SK-N-SH treated with all-trans-retinoic acid at 6 μM for 48 hours (cell line): Measurements from ENCODE around the gene CUL1.

Experiments used
- ATAC-seq: fragments of 200-7000 bp; cut with Tn5 transposase; 3 replicates; pipeline ENCODE4 v1.9.1; 2020; ENCODE audit warnings: mild to moderate bottlenecking, moderate library complexity
- ARNTL ChIP-seq: fragments of 450-650 bp; formaldehyde crosslinking; IDR thresholded peaks from 2 replicates; pipeline ENCODE4 v1.5.0; 2020; ENCODE audit warnings: low read depth, mild to moderate bottlenecking, moderate library complexity, borderline replicate concordance
- BACH2 ChIP-seq: fragments of 250-450 bp; sonication (Bioruptor Pico); IDR thresholded peaks from 2 replicates; pipeline ENCODE4 v1.9.0; 2021; ENCODE audit warnings: mild to moderate bottlenecking, borderline replicate concordance
- ESRRG ChIP-seq: fragments of 250-450 bp; sonication (Bioruptor Pico); IDR thresholded peaks from 2 replicates; pipeline ENCODE4 v1.6.1; 2021; ENCODE audit warnings: mild to moderate bottlenecking
- GLIS3 ChIP-seq: fragments of 250-450 bp; sonication (Bioruptor Pico); IDR thresholded peaks from 2 replicates; pipeline ENCODE4 v1.5.0; 2020; ENCODE audit warnings: mild to moderate bottlenecking, moderate library complexity
- ISL1 ChIP-seq: fragments of 250-450 bp; sonication (Bioruptor Pico); IDR thresholded peaks from 2 replicates; pipeline ENCODE4 v2.1.2; 2022; ENCODE audit warnings: mild to moderate bottlenecking, moderate library complexity
- PPARA ChIP-seq: fragments of 250-450 bp; sonication (Bioruptor Pico); IDR thresholded peaks from 2 replicates; pipeline ENCODE4 v1.5.0; 2020; ENCODE audit warnings: mild to moderate bottlenecking, borderline replicate concordance
- RARB ChIP-seq: fragments of 250-450 bp; sonication (Bioruptor Pico); IDR thresholded peaks from 2 replicates; pipeline ENCODE4 v1.8.0; 2021; ENCODE audit warnings: mild to moderate bottlenecking, moderate library complexity
- SNAI2 ChIP-seq: fragments of 250-450 bp; sonication (Bioruptor Pico); IDR thresholded peaks from 2 replicates; pipeline ENCODE4 v1.5.0; 2020; ENCODE audit warnings: mild to moderate bottlenecking, moderate library complexity
- TCF4 ChIP-seq: fragments of 250-450 bp; sonication (Bioruptor Pico); IDR thresholded peaks from 2 replicates; pipeline ENCODE4 v1.8.0; 2021; ENCODE audit warnings: mild to moderate bottlenecking, moderate library complexity, borderline replicate concordance
- ZC3H10 ChIP-seq: fragments of 250-450 bp; sonication (Bioruptor Pico); IDR thresholded peaks from 2 replicates; pipeline ENCODE4 v1.5.1; 2021; ENCODE audit warnings: mild to moderate bottlenecking, moderate library complexity
- ZFP3 ChIP-seq: fragments of 250-450 bp; sonication (Bioruptor Pico); IDR thresholded peaks from 2 replicates; pipeline ENCODE4 v1.5.0; 2020; ENCODE audit warnings: mild to moderate bottlenecking, moderate library complexity
- ZFP30 ChIP-seq: fragments of 450-650 bp; formaldehyde crosslinking; IDR thresholded peaks from 2 replicates; pipeline ENCODE4 v1.5.0; 2022; ENCODE audit warnings: mild to moderate bottlenecking, moderate library complexity
- ZNF565 ChIP-seq: fragments of 450-650 bp; formaldehyde crosslinking; conservative IDR thresholded peaks from 2 replicates; pipeline ENCODE4 v1.5.0; 2020; ENCODE audit warnings: low read depth, mild to moderate bottlenecking, moderate library complexity
- ZNF70 ChIP-seq: fragments of 450-650 bp; formaldehyde crosslinking; IDR thresholded peaks from 2 replicates; pipeline ENCODE4 v1.5.0; 2020; ENCODE audit warnings: mild to moderate bottlenecking, moderate library complexity
- ZNF8 ChIP-seq: fragments of 450-650 bp; formaldehyde crosslinking; IDR thresholded peaks from 2 replicates; pipeline ENCODE4 v1.5.0; 2020; ENCODE audit warnings: mild to moderate bottlenecking, moderate library complexity
- TF ChIP-seq, protein P1 (sequence below): fragments of 250-450 bp; sonication (Bioruptor Pico); IDR thresholded peaks from 2 replicates; pipeline ENCODE4 v1.5.1; 2021; ENCODE audit warnings: mild to moderate bottlenecking, moderate library complexity
- TF ChIP-seq, protein P2 (sequence below): fragments of 250-450 bp; sonication (Bioruptor Pico); IDR thresholded peaks from 2 replicates; pipeline ENCODE4 v1.8.0; 2020; ENCODE audit warnings: mild to moderate bottlenecking, moderate library complexity, borderline replicate concordance
- TF ChIP-seq, protein P3 (sequence below): fragments of 250-450 bp; sonication (Bioruptor Pico); IDR thresholded peaks from 2 replicates; pipeline ENCODE4 v1.5.0; 2020; ENCODE audit warnings: mild to moderate bottlenecking, moderate library complexity
- TF ChIP-seq, protein P4 (sequence below): fragments of 250-450 bp; sonication (Bioruptor Pico); IDR thresholded peaks from 2 replicates; pipeline ENCODE4 v1.5.1; 2020; ENCODE audit warnings: low read depth, mild to moderate bottlenecking, moderate library complexity

The CUL1 gene

DNA sequence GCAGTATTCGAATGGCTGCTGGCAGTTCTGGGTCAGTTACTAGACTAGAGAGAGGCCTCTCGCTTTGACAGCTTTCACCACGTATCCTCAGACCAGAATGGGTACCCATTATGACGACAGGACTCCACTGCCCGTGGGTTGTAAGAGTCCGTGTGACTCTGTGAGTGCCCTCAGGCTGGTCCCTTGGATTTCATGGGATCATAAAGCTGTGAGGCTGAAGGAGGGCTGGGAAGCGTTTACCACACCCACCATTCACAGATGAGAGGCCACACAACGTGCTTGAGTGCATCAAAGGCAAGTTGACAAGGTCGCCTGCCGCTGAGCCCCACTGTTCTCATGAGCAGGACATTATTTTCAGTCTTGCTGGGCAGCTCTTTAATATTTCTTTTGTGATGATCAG lies 98.1 kb downstream of the CUL1 start (continued):
- TF ChIP-seq, protein P1, sequence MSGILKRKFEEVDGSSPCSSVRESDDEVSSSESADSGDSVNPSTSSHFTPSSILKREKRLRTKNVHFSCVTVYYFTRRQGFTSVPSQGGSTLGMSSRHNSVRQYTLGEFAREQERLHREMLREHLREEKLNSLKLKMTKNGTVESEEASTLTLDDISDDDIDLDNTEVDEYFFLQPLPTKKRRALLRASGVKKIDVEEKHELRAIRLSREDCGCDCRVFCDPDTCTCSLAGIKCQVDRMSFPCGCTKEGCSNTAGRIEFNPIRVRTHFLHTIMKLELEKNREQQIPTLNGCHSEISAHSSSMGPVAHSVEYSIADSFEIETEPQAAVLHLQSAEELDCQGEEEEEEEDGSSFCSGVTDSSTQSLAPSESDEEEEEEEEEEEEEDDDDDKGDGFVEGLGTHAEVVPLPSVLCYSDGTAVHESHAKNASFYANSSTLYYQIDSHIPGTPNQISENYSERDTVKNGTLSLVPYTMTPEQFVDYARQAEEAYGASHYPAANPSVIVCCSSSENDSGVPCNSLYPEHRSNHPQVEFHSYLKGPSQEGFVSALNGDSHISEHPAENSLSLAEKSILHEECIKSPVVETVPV (CRISPR knock-in tag), result no peak

DNA sequence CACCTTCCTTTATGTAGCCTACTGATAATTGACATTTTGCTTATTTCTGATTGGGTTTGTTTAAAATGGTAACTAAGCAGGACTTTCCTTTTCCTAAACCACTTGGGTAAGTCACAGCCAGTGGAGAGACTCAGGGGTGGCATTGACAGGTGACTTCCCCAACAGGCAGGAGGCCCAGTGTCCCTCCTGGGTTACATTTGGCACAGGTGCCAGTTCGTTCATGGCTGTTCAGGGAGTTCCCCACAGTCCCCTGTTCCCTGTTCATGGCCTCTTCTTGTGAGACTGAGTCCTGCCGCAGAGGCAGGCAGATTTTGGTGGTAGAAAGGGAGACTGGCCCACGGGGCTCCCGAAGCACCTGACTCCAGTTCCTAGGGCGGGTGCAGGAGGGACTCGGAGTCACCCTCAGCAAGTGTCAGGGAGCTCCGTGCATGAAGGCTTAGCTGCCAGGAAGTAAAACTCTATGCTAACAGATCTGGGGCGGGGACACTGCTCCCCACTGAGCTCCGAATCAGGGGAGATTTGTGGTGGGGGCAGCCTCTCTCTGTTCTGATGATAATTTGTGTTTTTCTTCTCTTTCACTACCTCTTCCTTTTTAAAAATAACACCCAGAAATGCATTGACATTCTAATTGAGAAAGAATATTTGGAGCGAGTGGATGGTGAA lies 101.3 kb downstream of the CUL1 start:
- ATAC-seq, result no peak
- TF ChIP-seq, protein P2, sequence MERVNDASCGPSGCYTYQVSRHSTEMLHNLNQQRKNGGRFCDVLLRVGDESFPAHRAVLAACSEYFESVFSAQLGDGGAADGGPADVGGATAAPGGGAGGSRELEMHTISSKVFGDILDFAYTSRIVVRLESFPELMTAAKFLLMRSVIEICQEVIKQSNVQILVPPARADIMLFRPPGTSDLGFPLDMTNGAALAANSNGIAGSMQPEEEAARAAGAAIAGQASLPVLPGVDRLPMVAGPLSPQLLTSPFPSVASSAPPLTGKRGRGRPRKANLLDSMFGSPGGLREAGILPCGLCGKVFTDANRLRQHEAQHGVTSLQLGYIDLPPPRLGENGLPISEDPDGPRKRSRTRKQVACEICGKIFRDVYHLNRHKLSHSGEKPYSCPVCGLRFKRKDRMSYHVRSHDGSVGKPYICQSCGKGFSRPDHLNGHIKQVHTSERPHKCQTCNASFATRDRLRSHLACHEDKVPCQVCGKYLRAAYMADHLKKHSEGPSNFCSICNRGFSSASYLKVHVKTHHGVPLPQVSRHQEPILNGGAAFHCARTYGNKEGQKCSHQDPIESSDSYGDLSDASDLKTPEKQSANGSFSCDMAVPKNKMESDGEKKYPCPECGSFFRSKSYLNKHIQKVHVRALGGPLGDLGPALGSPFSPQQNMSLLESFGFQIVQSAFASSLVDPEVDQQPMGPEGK (CRISPR knock-in tag), result no peak
- no peak for TF ChIP-seq ZNF8 (CRISPR knock-in tag)
- TF ChIP-seq, protein P3, sequence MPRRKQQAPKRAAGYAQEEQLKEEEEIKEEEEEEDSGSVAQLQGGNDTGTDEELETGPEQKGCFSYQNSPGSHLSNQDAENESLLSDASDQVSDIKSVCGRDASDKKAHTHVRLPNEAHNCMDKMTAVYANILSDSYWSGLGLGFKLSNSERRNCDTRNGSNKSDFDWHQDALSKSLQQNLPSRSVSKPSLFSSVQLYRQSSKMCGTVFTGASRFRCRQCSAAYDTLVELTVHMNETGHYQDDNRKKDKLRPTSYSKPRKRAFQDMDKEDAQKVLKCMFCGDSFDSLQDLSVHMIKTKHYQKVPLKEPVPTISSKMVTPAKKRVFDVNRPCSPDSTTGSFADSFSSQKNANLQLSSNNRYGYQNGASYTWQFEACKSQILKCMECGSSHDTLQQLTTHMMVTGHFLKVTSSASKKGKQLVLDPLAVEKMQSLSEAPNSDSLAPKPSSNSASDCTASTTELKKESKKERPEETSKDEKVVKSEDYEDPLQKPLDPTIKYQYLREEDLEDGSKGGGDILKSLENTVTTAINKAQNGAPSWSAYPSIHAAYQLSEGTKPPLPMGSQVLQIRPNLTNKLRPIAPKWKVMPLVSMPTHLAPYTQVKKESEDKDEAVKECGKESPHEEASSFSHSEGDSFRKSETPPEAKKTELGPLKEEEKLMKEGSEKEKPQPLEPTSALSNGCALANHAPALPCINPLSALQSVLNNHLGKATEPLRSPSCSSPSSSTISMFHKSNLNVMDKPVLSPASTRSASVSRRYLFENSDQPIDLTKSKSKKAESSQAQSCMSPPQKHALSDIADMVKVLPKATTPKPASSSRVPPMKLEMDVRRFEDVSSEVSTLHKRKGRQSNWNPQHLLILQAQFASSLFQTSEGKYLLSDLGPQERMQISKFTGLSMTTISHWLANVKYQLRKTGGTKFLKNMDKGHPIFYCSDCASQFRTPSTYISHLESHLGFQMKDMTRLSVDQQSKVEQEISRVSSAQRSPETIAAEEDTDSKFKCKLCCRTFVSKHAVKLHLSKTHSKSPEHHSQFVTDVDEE (CRISPR knock-in tag), result no peak

DNA sequence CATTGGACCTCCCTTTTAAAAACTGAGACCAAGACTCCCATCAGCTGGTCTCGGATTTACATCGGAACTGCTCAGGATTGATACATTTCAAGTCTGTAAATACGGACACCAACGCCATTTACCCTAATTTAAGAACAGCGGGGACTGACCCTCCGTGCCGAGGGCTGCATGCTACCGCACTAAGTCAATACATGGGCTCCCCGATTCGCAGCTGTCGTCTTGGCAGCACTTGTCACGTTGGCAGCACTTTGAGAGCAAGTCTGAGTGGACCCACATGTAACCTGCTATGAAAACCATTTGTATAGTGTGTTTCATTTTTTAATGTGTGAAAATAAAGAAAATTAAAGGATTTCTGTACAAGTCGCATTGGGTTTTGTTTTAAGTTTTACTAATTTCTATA lies 102.0 kb downstream of the CUL1 start:
- TF ChIP-seq ARNTL, result no peak
- TF ChIP-seq ISL1 (CRISPR knock-in tag), result no peak
- TF ChIP-seq, protein P4, sequence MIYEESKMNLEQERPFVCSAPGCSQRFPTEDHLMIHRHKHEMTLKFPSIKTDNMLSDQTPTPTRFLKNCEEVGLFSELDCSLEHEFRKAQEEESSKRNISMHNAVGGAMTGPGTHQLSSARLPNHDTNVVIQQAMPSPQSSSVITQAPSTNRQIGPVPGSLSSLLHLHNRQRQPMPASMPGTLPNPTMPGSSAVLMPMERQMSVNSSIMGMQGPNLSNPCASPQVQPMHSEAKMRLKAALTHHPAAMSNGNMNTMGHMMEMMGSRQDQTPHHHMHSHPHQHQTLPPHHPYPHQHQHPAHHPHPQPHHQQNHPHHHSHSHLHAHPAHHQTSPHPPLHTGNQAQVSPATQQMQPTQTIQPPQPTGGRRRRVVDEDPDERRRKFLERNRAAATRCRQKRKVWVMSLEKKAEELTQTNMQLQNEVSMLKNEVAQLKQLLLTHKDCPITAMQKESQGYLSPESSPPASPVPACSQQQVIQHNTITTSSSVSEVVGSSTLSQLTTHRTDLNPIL (CRISPR knock-in tag), result no peak
- TF ChIP-seq BACH2 (CRISPR knock-in tag), result no peak
- TF ChIP-seq TCF4, result no peak
- TF ChIP-seq, protein P1 (CRISPR knock-in tag), result no peak
- TF ChIP-seq ZNF565 (CRISPR knock-in tag), result no peak
- no peak for TF ChIP-seq RARB (CRISPR knock-in tag)
- no peak for TF ChIP-seq ZNF8 (CRISPR knock-in tag)
- TF ChIP-seq ZNF70, result no peak
- no peak for TF ChIP-seq PPARA (CRISPR knock-in tag)
- ATAC-seq, result no peak

DNA sequence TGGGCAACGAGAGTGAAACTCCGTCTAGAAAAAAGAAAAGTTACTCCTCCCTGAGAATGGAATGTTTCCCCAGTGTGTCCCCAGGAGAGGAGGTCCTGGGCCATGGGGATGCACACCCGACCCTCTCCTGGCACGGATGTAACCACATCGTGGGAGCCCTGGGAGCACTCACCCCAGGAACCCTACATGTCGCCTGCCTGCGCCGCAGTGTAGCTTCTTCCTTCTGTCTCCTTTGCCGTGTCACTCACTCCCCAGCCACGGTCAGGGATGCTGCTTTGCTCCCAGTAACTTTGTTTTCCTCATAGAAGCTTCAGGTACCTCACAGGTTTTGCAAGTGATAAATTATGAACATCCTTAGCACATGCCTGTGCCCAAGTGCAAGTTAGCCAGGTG lies 103.4 kb downstream of the CUL1 start:
- TF ChIP-seq, protein P4 (CRISPR knock-in tag), result no peak
- TF ChIP-seq ZFP3 (no peak), ZC3H10 (CRISPR knock-in tag) (no peak), ESRRG (no peak), GLIS3 (CRISPR knock-in tag) (no peak), ZNF565 (CRISPR knock-in tag) (no peak), ARNTL (no peak), SNAI2 (CRISPR knock-in tag) (no peak), ZFP30 (CRISPR knock-in tag) (no peak), ISL1 (CRISPR knock-in tag) (no peak)
- TF ChIP-seq, protein P1 (CRISPR knock-in tag), result no peak
- TF ChIP-seq, all 23 proteins: peak for 0
- no peak for ATAC-seq
